GM06990 (cell line): ENCODE data around the gene MBOAT1.

ENCODE experiments used
- DNase-seq: peaks from one replicate; pipeline ENCODE4 v3.0.0-alpha.2; 2011; ENCODE audit not compliant: insufficient read length; ENCODE audit errors: extremely low read depth
- H3K27me3 ChIP-seq: replicated peaks from 2 replicates; pipeline ENCODE4 v1.6.0; 2011; ENCODE audit warnings: low read length; ENCODE audit not compliant: control insufficient read depth, insufficient read depth
- H3K36me3 ChIP-seq: 2 replicates; pipeline ENCODE4 v1.5.1; 2011; ENCODE audit warnings: low read length; ENCODE audit not compliant: control insufficient read depth, insufficient read depth
- H3K4me3 ChIP-seq: replicated peaks from 2 replicates; pipeline ENCODE4 v1.5.1; 2011; ENCODE audit warnings: low read depth, mild to moderate bottlenecking, control low read depth, low read length
- TF ChIP-seq, protein P1 (sequence below): IDR thresholded peaks from 2 replicates; pipeline ENCODE4 v1.5.1; 2011; ENCODE audit warnings: low read length, control low read depth, mild to moderate bottlenecking, inconsistent platforms; ENCODE audit not compliant: insufficient read depth, poor library complexity, severe bottlenecking

Gene MBOAT1

GRCh38 chr6:20198775-20199174, 13.5 kb downstream of the MBOAT1 start:
- H3K27me3 ChIP-seq, result no peaks in the 10 kb centered on the region
- H3K4me3 ChIP-seq, result no peak overlapping the region
- H3K36me3 ChIP-seq, result no peaks in the 10 kb centered on the region
- TF ChIP-seq, protein P1, sequence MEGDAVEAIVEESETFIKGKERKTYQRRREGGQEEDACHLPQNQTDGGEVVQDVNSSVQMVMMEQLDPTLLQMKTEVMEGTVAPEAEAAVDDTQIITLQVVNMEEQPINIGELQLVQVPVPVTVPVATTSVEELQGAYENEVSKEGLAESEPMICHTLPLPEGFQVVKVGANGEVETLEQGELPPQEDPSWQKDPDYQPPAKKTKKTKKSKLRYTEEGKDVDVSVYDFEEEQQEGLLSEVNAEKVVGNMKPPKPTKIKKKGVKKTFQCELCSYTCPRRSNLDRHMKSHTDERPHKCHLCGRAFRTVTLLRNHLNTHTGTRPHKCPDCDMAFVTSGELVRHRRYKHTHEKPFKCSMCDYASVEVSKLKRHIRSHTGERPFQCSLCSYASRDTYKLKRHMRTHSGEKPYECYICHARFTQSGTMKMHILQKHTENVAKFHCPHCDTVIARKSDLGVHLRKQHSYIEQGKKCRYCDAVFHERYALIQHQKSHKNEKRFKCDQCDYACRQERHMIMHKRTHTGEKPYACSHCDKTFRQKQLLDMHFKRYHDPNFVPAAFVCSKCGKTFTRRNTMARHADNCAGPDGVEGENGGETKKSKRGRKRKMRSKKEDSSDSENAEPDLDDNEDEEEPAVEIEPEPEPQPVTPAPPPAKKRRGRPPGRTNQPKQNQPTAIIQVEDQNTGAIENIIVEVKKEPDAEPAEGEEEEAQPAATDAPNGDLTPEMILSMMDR, result no peak
- no peak for DNase-seq

DNA sequence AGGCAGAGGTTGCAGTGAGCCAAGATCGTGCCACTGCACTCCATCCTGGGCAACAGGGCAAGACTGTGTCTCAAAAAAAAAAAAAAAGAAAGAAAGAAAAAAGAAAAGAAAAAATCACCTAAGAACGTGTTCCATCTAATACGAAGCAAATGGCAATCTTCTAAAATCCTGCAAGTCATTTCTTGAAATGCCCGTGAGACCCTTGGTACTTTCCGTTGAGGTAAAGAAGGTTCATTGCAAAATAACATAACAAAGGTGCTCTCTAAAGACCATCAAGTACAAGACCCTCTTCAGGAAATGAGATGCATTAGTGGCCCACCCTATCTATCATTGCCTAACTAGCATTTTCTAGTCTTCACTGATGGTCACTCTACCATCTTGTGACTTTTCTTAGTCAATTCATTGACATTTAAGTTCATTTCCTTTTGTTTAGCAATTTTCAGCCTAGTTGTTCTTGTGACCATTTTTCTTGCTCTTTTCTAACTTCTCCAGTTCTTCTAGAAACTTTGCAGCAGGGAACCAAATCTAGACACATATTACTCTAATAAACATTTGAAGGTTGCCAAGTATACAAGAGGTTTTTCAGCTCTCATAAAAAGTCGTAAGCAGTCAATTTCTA, 14.0 kb downstream of the MBOAT1 start:
- Histone ChIP-seq H3K36me3 (no peaks in the 10 kb centered on the region), H3K4me3 (no peak overlapping the region), H3K27me3 (no peaks in the 10 kb centered on the region)
- DNase-seq, result no peak
- TF ChIP-seq, protein P1, result no peak

DNA sequence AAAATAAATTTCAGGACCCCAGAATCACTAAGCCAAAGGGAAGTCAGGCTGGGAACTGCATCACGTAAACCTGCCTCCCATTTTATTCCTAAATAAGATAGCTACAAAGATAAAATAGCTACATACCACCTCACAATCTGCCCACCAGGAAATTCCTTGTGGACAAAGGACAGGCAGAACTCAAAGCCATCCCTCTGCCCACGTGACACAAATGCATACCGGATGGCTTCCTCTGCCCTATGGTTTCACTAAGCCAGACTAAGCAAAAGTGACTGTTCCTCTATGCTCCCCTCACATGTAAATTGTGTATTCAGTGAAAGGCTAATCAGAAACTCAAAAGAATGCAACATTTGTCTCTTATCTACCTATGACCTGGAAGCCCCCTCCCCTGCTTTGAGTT, 15.0 kb downstream of the MBOAT1 start:
- H3K27me3 ChIP-seq, result no peaks in the 10 kb centered on the region
- no peak for DNase-seq
- no peaks in the 10 kb centered on the region for H3K36me3 ChIP-seq
- no peak overlapping the region for H3K4me3 ChIP-seq
- TF ChIP-seq, protein P1, result no peak

- TF ChIP-seq, protein P1, result no peak
- DNase-seq, result no peak
- no peaks in the 10 kb centered on the region for H3K36me3 ChIP-seq
These were observed 19.6 kb downstream of the MBOAT1 start for GRCh38 chr6:20192625-20193024.

GRCh38 chr6:20191992-20192391, 20.3 kb downstream of the MBOAT1 start:
- H3K4me3 ChIP-seq, result no peak overlapping the region
- no peak for DNase-seq
- TF ChIP-seq, protein P1, result no peak
- no peaks in the 10 kb centered on the region for H3K27me3 ChIP-seq
- H3K36me3 ChIP-seq, result no peaks in the 10 kb centered on the region

More at GRCh38 chr6:20192625-20193024, 19.6 kb downstream of the MBOAT1 start:
- Histone ChIP-seq H3K27me3 (no peaks in the 10 kb centered on the region), H3K4me3 (no peak overlapping the region)

DNA sequence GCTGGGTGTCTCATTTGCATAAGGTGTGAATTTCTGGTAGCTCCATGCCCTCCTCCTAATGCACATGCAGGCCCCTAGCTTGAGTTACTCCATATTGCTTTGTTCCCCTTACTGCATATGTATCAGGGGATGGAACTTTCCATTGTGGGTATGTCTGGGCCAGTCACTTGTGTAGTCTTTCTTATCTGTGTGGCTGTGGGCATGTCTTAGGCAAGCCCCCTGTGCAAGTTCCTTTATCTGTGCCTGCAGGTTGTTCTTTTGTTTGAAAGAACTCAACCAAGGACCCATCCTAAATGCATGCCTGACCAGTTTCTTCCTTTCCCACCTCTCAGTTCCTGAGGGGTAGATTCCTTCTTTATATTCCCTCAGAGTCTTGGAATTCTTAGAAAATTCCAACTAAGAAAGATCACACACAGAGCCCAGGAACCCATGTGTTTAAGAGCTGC, 23.6 kb downstream of the MBOAT1 start:
- DNase-seq, result no peak
- Histone ChIP-seq H3K4me3 (no peak overlapping the region), H3K27me3 (no peaks in the 10 kb centered on the region), H3K36me3 (peaks cover 2% of the 10 kb centered on the region)
- TF ChIP-seq, protein P1, result no peak
